Activated T-cell treated with anti-CD3 and anti-CD28 coated beads for 24 hours (primary cell): Measurements from ENCODE around the gene VWA7.
"Not testable (repeated sequence)": the region's sequence is repeated elsewhere in the genome, so short reads cannot be mapped to it uniquely, and the experiment has no call there.

Experiments
- DNase-seq: peaks from one replicate; pipeline ENCODE4 v3.0.0-alpha.2; 2020; ENCODE audit warnings: low read depth

VWA7 gene

DNA sequence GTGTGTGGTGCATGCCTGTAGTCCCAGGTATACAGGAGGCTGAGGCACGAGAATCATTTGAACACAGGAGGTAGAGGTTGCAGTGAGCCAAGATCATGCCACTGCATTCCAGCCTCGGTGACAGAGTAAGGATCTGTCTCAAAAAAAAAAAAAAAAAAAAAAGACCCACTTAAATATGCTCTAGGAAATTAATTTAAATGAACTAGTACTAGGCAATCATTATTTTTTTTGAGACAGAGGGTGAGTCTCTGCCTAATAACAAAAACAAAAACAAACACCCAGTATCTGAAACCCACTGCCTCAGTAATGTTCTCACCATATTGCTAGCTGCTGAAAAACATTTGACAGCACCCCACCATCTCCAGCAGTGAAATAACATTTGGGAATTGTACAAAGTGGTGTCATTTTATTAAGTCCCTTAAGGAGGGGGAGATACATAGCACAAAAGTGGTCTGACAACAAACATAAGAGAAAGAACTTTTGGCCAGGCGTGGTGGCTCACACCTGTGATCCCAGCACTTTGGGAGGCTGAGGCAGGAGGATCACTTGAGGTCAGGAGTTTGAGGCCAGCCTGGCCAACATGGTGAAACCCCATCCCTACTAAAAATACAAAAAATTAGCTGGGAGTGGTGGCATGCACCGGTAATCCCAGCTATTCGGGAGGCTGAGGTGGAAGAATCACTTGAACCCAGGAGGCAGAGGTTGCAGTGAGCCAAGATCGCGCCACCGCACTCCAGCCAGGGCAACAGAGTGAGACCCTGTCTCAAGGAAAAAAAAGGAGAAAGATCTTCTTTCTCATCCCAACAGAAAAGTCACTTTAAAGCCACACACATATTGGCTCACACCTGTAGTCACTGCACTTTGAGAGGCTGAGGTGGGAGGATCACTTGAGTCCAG lies 24.2 kb upstream of the VWA7 start:
- DNase-seq, result not testable (repeated sequence)

DNA sequence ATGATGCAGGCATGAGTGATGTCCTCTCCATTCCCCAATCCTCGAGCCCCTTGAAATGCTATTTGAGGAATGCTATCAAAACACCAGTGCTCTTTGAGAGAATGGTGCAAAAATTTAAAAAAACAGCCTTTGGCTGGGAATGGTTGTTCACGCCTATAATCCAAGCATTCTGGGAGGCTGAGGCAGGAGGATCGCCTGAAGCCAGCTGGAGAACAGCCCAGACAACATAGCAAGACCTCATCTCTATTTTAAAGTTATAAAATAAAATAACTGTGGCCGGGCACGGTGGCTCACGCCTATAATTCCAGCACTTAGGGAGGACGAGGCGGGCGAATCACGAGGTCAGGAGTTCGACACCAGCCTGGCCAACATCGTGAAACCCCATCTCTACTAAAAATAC lies 22.7 kb upstream of the VWA7 start:
- no peak for DNase-seq

DNA sequence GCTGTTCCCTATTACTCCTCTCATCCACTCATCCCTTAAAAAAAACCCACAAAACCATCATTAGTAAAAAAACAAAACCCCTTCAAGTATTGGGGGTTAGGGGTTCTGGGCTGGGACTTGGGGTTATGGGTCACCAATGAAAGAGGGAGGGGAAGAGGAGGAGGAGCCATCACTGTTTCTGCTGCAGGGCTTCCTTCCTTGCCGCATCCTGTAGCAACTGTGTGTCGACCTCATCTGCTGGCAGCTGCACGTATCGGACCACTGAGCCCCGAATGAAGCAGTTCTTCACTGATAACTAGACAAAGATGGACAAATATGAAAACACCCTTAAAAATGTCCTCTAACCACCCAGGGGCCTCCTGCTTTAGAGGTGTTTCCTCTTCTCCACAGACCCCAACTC lies 20.5 kb upstream of the VWA7 start:
- DNase-seq, result no peak

DNA sequence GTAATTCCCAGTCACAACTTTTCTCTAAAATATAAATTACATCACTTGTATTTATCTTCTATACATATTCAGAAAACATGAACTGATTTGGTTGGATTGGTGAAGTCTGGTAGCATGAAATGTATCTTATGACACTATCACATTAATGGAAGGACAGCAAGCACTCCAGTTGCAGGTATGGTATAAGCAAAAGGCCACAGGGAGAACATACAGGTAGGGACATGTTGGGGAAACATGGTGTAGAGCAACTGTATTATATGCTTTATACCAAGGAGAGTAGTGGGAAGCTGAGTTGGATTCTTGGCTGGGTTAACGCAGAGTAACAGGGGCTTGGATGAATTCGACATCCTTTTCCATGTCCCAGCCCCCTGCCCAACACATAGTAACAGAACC lies 19.9 kb upstream of the VWA7 start:
- no peak for DNase-seq

DNA sequence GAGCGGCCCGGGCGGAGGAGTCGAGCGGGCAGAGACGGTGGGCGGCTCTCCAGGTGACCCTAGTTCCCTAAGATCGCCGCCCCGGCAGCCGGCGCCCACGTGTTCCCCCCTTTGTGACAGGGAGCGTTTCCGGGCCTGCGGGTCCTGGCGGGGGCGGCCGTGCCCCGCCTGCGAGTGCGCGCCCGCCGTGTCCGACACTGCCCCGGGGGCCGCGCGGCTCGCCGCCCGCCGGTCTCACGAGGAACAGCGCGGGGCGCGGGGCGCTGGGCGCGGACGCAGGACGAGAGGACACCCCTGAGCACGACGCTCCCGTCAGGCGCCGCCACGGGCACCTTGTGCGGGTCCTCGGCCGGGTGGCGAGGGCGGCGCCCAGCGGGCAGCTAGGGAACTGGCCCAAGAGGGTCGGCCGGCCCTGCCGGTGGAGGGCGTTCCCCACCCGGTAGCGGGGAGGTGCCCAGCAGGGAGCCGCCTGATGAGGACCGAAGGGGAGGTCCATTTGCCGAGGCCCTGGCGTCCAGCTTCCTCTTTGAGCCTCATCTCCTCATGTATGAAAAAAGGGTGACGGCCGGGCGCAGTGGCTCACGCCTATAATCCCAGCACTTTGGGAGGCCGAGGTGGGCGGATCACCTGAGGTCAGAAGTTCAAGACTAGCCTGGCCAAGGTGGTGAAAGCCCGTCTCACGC lies 18.6 kb upstream of the VWA7 start, which contains the start of gene VARS1:
Gene VARS1 (minus strand): TSS at position 137 of the 683 bp plus-strand sequence. CDS start 535 bp downstream, outside the sequence.
- DNase-seq, result peak; percentile 75

DNA sequence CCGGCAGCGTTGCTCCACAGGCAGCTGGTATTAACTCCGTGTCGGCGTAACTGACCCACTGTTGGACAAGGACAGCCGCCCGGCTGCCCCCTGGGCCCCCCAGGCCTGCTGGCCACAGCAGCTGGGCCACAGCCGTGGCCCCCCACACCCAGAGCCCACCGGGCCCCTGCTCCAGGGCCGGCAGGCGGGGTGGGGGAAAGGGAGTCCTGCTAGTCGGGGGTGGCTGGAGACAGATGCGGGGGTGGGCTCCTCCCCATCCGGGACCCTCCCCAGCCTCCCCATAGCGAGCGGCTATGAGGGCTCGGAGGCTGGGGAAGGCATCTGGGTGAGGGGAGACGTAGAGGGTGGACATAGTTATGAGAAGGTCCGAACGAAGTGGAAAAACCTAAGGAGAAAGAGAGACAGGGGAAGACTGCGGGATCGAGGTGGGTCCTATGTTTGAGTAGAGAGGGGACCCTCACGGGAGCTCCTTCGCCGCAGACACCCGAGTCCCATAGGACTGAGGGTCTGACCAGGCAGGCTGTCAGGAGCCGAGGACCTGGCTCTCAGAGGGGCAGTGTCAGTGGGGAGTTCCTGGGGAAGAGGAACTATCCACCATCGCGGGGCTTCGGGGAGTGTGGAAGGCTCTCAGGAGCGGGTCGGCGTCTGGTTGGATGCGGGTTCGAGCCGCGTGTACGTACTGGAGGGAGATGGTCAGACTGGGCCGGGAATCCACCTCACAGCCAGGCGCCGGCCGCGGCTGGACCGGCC lies 17.9 kb upstream of the VWA7 start:
- DNase-seq, result no peak

DNA sequence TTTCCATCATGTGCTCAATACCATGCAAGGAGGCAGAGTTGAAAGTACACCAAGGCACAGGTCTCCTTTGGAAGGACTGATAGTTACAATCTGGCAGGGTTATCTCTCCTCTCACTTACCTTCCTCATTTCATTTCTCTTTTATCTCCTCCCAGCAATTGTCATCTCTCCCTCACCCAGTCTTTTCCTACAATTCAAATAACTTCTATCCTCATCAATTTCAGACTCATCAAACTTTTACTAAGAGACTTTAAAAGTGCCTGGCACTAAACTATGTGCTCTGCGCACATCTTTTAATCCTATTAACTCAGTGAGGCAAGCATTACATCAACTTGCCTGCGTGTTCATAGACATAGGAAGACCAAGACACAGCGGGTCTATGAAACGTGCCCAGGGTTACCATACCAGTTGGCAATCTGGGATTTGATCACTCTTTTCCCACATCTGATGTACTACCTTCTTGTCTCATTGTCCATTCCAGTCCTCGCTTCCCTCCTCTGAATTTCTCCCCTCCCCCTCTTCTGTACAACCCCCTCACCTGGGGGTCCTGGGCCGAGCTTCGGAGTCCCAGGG lies 17.3 kb upstream of the VWA7 start:
- no peak for DNase-seq

DNA sequence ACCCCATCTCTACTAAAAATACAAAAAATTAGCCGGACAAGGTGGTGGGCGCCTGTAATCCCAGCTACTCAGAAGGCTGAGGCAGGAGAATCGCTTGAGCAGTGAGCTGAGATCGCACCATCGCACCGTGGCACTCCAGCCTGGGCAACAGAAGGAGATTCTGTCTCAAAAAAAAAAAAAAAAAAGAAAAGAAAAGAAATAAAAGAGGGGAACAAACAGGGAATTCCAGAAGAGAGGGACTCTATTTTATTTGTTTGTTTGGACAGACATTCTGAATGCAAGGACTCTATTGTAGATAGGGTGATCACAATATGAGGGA lies 16.8 kb upstream of the VWA7 start:
- DNase-seq, result not testable (repeated sequence)

DNA sequence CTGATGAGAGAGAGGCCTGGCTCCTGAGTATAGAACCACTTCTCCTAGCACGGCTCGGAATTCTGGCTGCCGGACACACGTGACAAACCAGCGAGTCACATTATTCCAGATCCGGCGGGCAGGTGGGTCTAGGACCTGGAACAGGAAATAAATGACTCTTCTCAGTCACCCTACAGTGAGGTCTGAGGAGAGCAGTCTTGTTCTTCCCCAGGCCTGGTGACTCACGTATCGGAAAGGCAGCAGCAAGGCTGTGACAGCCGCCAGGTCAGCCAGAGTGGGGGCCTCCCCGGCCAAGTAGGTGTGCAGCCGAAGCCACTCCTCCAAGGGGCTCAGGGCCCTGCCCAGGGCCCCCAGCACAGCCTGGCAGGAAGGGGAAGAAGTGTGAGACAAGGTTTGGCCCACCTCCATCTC lies 15.6 kb upstream of the VWA7 start:
- no peak for DNase-seq

DNA sequence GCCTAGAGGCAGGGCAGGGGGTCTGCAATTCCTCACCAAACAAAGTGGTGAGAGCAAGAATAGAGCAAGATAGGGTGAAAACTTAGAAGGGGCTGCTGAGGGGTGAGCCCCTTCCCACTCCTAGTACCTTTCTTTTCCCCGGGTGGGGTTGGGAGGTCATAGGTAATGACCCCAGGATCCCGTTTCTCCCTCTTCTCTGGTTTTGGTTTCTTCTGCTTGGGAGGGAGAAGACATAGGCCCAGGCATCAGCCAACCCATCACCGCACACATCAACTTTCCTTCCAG lies 14.9 kb upstream of the VWA7 start:
- DNase-seq, result no peak

DNA sequence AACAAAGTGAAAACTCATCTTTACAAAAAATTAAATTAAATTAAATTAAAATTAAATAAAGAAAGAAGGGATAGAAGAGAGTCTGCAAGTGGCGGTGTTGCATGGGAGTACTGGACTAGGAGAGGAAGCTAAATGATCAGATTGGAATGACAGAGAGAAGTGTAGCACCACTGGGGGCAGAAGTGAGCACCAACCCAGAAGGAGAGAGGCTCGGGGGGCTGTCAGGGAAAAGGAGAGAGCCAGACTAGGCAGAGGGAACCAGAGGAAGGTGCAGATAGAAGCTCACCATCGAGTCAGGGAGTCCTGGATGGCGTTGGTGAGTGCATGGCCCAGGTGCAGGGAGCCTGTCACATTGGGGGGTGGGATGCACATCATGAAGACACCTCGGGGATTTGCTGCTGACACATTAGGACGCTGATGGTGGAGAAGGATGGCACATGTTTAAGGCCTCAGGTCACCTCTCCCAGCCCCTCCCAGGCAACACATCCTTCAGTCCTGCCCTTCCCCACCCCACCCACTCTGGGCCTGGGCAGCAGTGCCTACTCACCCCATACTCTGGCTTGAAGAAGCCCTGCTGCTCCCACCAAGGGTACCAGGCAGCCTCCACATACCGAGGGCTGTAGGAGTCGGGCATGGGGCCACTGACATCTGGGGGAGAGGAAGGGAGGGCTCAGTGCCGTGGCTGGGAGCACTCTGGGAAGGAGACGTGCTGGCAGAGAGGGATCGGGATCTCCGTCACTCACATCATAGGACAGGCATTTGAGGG lies 14.4 kb upstream of the VWA7 start:
- DNase-seq, result no peak

DNA sequence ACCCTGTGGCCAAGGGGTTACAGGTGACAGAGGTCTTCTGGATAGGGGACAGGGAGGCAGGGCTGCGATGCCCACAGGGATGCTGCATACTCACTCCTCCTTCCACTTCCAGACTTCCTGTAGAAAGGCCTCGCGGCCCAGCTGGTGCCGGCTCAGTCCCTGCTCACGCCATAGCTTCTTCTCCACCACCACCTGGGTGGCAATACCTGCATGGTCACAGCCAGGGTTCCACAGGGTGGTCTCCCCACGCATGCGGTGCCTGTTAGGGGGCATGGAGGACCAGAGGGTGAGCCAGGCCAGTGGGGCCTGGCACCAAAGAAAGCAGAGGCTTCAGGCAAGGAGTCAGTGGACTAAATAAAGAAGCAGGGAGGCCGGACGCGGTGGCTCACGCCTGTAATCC lies 8.3 kb upstream of the VWA7 start:
- no peak for DNase-seq

DNA sequence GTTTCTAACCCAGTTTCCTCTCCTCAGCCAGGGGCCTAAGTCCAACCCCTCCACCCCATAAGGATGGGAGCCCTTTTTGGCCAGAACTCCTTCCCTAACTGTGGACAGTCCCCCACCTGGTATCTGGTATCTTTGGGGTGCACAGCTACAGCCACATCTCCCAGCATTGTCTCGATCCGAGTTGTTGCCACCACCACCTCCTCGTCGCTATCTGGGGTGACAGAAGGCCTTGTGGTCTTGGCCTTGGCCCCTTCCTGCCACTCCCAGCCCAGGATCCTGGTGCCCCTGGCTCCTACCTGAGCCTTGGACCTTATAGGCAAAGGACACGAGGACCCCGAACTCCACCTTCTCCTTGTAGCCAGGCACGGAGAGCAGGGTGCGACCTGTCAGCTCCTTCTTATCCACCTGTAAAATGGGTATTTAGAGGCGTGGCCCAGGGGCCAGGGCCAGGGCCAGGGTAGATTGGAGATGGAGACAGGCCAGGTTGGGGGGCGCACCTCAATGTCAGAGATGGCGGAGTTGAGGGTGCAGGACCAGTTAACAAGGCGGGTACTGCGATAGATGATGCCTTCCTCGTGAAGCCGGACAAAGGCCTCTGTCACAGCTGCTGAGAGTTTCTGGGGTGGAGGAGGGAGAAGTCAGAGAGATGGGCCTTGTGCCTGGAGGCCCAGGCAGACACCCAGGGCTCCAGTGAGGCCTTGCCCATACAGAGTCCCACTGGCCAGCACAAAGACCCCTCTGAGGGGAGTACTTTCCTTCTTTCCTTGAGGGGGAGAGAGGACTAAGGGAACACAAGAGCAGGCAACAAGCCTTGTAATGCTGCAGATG lies 7.2 kb upstream of the VWA7 start:
- DNase-seq, result no peak

DNA sequence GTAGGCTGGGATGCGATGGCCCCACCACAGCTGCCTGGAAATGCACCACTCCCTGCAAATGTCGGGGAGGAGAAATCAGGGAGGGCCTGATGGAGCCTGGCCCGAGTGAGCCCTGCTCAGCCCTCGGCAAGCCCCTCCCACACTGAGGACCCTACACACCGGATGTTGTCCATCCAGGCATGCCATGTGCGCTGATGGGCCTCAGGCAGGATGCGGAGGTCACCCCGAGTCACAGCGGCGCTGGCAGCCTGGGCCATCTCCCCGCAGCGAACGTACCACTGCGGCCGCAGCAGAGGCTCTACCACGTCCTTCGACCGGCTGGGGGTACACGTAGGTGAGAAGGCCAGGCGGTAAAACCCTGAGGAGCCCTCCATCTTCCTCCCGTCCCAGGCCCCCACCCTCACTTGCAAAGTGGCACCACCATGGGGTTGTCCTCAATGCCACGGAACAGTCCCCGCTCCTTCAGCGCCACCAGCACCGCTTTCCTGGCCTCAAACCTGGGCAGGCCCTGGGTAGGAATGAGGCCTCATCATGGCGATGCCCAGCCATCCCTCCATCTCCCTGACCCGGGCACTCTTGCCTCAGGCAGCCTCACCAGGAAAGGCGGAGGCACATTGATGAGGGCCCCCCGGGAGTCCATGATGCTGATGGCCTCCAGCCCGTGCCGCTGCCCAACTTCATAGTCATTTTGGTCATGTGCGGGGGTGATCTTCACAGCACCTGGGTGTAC lies 5.2 kb upstream of the VWA7 start:
- no peak for DNase-seq

DNA sequence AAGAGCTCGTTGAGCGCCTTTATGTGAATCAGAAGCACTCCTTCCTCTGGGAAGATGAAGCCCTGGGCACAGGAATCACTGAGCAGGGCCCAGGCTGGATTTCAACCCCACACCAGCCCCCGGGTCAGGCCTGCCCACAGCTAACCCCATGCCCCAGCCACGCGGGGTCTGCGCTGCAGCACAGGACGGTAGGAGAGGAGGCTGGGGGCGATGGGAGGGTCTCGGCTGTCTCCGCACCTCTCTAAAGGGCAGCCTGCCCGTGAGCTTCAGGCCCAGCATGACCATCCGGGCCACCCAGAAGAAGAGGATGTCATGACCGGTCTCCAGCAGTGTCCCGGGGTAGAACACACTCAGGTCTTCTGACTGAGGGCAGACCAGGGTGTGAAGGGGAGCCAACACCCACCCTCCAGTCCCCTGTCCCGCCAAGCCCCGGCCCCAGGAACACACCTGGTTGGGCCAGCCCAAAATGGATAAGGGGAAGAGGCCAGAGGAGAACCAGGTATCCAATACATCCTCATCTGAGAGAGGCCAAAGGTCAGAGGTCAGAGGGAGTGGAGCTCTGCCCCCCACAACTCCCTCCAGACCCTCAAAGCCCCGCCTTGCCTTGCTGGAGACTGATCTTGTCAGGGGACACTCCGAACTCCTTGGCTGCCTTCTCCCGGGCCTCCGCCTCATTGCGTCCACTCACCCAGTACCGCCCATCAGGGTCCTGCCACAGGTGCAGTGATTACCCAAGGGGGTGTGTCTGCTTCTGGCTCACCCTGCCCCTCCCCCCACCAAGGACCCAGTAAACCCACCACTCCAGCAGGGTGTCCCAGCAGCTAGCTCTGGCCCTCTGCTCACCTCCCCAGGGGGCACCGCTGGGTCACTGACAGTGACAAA lies 4.4 kb upstream of the VWA7 start:
- DNase-seq, result no peak

DNA sequence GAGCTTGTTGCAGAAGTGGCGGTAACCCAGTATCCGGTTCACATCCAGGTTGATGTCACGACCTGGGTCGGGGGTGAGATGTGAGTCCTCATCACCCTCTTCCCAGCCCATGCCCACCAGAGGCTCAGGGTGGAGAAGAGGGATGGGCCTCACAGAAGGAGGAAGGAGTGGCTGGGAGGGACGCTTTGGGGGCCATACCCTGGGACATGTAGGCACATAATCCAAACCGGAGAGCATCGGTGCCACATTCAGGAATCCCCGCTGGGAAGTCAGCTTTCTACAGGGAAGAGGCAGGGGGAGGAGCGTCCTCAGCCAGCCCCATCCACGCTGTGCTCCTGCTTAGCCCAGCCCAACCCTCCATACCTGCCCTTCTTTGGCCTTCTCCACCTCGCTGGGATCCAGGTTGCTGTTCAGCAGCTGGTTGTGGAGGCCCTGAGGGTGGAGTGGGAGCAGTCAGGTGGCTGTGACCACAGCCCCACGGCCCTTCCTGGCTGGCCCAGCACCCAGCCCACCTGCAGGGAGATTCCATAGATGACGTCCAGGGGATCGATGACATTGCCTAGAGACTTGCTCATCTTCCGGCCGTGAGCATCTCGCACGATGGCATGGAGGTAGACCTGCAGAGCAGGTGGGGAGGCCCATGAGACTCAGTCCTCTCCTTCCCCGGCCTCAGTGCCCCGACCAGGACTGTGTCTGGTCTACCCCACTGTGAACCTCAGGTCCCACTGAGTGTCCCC lies 3.5 kb upstream of the VWA7 start:
- DNase-seq, result no peak

DNA sequence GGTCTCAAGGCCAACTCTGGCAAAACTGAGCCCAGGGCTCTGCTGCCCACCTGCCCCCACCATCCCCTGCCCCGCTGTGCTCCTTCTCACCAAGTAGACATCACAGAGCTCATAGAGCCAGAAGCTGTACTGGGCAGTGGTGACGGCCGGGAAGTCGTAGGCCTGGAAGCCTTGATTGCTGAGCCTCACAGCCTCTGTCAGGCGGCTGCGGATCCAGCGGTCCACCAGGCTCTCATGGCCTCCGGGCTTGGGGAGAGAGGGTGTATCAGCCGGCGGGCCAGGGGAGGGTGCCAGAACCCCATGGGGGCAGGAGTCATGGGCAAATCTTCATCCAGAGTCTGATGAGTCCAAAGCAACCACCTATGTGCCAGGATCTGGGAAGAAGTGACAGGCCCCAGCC lies 2.8 kb upstream of the VWA7 start:
- DNase-seq, result no peak

DNA sequence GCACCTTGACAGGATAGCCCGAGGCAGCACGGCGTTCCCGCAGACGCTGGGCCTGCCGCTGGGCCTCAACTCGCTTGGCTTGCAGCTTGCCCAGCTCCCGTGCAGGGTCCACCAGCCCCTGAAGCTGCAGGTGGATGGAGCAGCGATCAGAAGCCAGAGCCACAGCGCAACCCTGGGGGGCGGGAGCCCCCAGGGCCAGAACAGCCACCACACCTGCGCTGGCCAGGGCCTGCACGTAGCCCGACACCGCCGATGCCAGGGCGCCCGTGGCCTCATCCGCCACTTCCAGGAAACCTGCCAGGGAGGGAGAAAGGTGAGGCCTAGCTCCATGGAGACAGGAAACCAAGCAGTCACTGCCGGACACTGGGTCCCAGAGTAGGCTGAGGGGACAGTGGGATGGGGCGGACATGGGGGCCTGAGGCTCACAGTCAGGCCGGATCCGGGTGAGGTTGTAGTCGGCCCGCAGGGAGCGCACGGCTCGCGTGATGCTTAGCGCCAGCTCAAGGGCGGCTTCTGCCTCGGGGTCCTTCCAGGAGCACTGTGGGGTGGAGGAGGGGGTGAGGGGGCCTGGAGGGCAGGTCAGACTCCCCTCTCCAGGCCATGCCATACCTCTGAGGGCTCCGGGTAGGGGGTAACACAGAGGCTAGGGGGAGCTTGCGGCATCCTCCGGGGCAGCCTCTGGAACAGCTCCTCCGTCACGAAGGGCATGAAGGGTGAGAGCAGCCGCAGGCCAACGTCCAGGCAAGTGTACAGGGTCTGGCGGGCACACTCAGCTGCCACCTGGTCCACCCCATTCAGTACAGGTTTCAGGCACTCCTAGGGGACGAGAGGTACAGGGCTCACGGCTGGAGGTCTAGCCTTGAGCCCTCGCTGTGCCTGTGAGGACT lies 2.1 kb upstream of the VWA7 start:
- no peak for DNase-seq
